Smooth muscle cell (in vitro differentiated cells): Measurements from ENCODE around the gene AASS. TPM values are rescaled to one million over a fixed set of nuclear protein-coding genes. Genes with fewer than 3 reads are reported as not detected.
"Not testable (repeated sequence)": the region's sequence is repeated elsewhere in the genome, so short reads cannot be mapped to it uniquely, and the experiment has no call there.

ENCODE experiments used
- DNase-seq: peaks from one replicate; lab custom pipeline; 2025; ENCODE audit not compliant: unreplicated experiment; lab: John Stamatoyannopoulos, UW
- H2AFZ ChIP-seq: fragments of 200-600 bp; sonication (generic); 2 replicates; pipeline ENCODE4 v1.6.0; 2016; ENCODE audit warnings: antibody characterized with exemption, low read depth, mild to moderate bottlenecking
- H3F3A ChIP-seq: fragments of 200-600 bp; sonication (generic); 2 replicates; pipeline ENCODE4 v1.6.0; 2017; ENCODE audit warnings: antibody characterized with exemption, low read depth
- H3K27ac ChIP-seq: fragments of 200-600 bp; sonication (generic); 2 replicates; pipeline ENCODE4 v1.5.1; 2016; ENCODE audit warnings: low read depth, mild to moderate bottlenecking
- H3K27me3 ChIP-seq: fragments of 200-600 bp; sonication (generic); 2 replicates; pipeline ENCODE4 v1.6.1; 2016; ENCODE audit warnings: low read depth, mild to moderate bottlenecking
- H3K36me3 ChIP-seq: fragments of 200-600 bp; sonication (generic); 2 replicates; pipeline ENCODE4 v1.5.1; 2016; ENCODE audit warnings: low read depth
- H3K4me1 ChIP-seq: fragments of 200-600 bp; sonication (generic); 2 replicates; pipeline ENCODE4 v1.5.1; 2016; ENCODE audit warnings: low read depth
- H3K4me2 ChIP-seq: fragments of 200-600 bp; sonication (generic); 2 replicates; pipeline ENCODE4 v1.6.0; 2016; ENCODE audit warnings: mild to moderate bottlenecking
- H3K4me3 ChIP-seq: fragments of 200-600 bp; sonication (generic); 2 replicates; pipeline ENCODE4 v1.5.1; 2016; ENCODE audit warnings: mild to moderate bottlenecking
- H3K79me2 ChIP-seq: fragments of 200-600 bp; sonication (generic); 2 replicates; pipeline ENCODE4 v1.6.0; 2016; ENCODE audit warnings: low read depth, mild to moderate bottlenecking
- H3K9ac ChIP-seq: fragments of 200-600 bp; sonication (generic); 2 replicates; pipeline ENCODE4 v1.6.0; 2016; ENCODE audit warnings: low read depth
- H3K9me3 ChIP-seq: fragments of 200-600 bp; sonication (generic); replicated peaks from 2 replicates; pipeline ENCODE4 v1.5.1; 2016; ENCODE audit warnings: low read depth
- H4K20me1 ChIP-seq: fragments of 200-600 bp; sonication (generic); 2 replicates; pipeline ENCODE4 v1.6.0; 2016; ENCODE audit warnings: low read depth
- WGBS: methylation state at CpG from one replicate; pipeline ENCODE4 v1.1.7; 2016; ENCODE audit warnings: low lambda C conversion rate; 5-methylcytosine and 5-hydroxymethylcytosine counted together
- polyA plus RNA-seq: library from polyadenylated mRNA; unstranded; fragments of >200 nt; fragmentation: Nextera tagmentation; extraction: Ambion mirVana; gene quantifications from 2 replicates; pipeline ENCODE4 v1.2.1, GENCODE V29; 2016
- total RNA-seq: library from RNA; depleted of rRNA; stranded (reverse); fragments of >200 nt; gene quantifications from 2 replicates; pipeline ENCODE4 v1.2.3, GENCODE V29; 2014
- TF ChIP-seq, protein P1 (sequence below): fragments of 200-600 bp; sonication (generic); IDR thresholded peaks from 2 replicates; pipeline ENCODE4 v1.5.1; 2017; ENCODE audit warnings: borderline replicate concordance, mild to moderate bottlenecking, antibody characterized with exemption; ENCODE audit not compliant: insufficient read depth, poor library complexity, severe bottlenecking

The AASS gene
- total and polyA plus RNA-seq, 2 experiments from 2014 or later, result 9.8 to 23.8 TPM

- Histone ChIP-seq H3K4me3 (no peak overlapping the region), H3F3A (no peaks in the 10 kb centered on the region), H3K79me2 (no peaks in the 10 kb centered on the region), H3K27ac (no peak overlapping the region), H2AFZ (no peak overlapping the region), H3K27me3 (no peaks in the 10 kb centered on the region), H3K4me2 (no peak overlapping the region), H4K20me1 (no peaks in the 10 kb centered on the region), H3K9ac (no peak overlapping the region), H3K4me1 (no peaks in the 10 kb centered on the region), H3K9me3 (no peaks in the 10 kb centered on the region), H3K36me3 (no peaks in the 10 kb centered on the region)
- 89% methylated on average over 1 of the region's 1 CpG for WGBS
- TF ChIP-seq, protein P1, sequence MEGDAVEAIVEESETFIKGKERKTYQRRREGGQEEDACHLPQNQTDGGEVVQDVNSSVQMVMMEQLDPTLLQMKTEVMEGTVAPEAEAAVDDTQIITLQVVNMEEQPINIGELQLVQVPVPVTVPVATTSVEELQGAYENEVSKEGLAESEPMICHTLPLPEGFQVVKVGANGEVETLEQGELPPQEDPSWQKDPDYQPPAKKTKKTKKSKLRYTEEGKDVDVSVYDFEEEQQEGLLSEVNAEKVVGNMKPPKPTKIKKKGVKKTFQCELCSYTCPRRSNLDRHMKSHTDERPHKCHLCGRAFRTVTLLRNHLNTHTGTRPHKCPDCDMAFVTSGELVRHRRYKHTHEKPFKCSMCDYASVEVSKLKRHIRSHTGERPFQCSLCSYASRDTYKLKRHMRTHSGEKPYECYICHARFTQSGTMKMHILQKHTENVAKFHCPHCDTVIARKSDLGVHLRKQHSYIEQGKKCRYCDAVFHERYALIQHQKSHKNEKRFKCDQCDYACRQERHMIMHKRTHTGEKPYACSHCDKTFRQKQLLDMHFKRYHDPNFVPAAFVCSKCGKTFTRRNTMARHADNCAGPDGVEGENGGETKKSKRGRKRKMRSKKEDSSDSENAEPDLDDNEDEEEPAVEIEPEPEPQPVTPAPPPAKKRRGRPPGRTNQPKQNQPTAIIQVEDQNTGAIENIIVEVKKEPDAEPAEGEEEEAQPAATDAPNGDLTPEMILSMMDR, result no peak
- DNase-seq, result no peak
Observed at GRCh38 chr7:122182081-122182480, 38.0 kb upstream of the AASS start.

GRCh38 chr7:122172144-122172543, 28.1 kb upstream of the AASS start:
- not testable (repeated sequence) for H3K27me3 ChIP-seq, H3K9ac ChIP-seq, H3K27ac ChIP-seq, H2AFZ ChIP-seq, H3K79me2 ChIP-seq, H3K4me3 ChIP-seq, H4K20me1 ChIP-seq, H3K36me3 ChIP-seq, H3F3A ChIP-seq, H3K4me1 ChIP-seq, DNase-seq, H3K4me2 ChIP-seq, H3K9me3 ChIP-seq
- 72% methylated on average over 2 of the region's 2 CpGs for WGBS

GRCh38 chr7:122166740-122167139, 22.7 kb upstream of the AASS start:
- H3K79me2 ChIP-seq, result no peaks in the 10 kb centered on the region
- no peaks in the 10 kb centered on the region for H3K36me3 ChIP-seq
- H3K4me2 ChIP-seq, result peak overlapping the region; percentile 41
- H3K27me3 ChIP-seq, result no peaks in the 10 kb centered on the region
- WGBS, result 35% methylated on average over 1 of the region's 1 CpG
- TF ChIP-seq, protein P1, result no peak
- no peak for DNase-seq
- H2AFZ ChIP-seq, result no peak overlapping the region
- H3K27ac ChIP-seq, result peak overlapping the region; percentile 44
- H3K4me1 ChIP-seq, result no peaks in the 10 kb centered on the region
- no peak overlapping the region for H3K9ac ChIP-seq
- H3F3A ChIP-seq, result no peaks in the 10 kb centered on the region
- no peaks in the 10 kb centered on the region for H4K20me1 ChIP-seq
- H3K4me3 ChIP-seq, result no peak overlapping the region
- no peaks in the 10 kb centered on the region for H3K9me3 ChIP-seq

- Histone ChIP-seq H3K4me3 (no peak overlapping the region), H3K27ac (peak overlapping the region; percentile 44), H4K20me1 (no peaks in the 10 kb centered on the region), H2AFZ (no peak overlapping the region), H3K79me2 (no peaks in the 10 kb centered on the region), H3K9ac (no peak overlapping the region), H3K27me3 (no peaks in the 10 kb centered on the region), H3K4me1 (no peaks in the 10 kb centered on the region), H3K36me3 (no peaks in the 10 kb centered on the region), H3F3A (no peaks in the 10 kb centered on the region), H3K4me2 (peak overlapping the region; percentile 41), H3K9me3 (no peaks in the 10 kb centered on the region)
- no peak for DNase-seq
- TF ChIP-seq, protein P1, result no peak
- 56% methylated on average over 3 of the region's 3 CpGs for WGBS
Observed at GRCh38 chr7:122166275-122166674, 22.2 kb upstream of the AASS start.
